ENCODE results near the gene UNC45A.

The UNC45A gene

DNA sequence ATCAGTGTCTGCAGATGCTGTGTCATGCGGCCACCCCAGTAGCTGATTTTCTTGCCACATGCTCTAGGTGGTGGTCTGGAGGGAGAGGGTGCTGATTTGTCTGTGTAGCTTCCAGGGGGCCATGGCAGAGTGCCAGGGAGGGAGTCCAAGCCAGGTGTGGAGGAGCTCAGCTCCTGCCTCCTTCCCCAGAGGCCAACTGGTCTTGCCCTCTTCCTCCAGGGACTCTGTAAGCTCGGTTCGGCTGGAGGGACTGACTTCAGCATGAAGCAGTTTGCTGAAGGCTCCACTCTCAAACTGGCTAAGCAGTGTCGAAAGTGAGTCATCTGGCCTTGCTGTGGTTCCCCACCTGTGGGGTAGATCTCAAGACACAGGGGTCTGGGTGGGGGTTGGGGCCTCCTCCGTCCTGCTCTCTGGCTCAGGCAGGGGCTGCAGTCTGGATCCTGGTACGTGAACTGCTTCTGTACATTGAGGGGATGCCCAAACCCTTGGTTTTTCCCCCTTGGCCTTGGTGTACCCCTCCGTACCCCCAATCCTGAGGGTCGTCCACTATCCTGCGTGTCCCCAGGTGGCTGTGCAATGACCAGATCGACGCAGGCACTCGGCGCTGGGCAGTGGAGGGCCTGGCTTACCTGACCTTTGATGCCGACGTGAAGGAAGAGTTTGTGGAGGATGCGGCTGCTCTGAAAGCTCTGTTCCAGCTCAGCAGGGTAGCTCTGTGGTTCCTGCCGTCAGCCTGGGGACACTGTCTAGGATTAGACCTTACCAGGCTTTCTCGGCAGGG is 12.7 kb downstream of the UNC45A start:
- TF ChIP-seq, protein P1, sequence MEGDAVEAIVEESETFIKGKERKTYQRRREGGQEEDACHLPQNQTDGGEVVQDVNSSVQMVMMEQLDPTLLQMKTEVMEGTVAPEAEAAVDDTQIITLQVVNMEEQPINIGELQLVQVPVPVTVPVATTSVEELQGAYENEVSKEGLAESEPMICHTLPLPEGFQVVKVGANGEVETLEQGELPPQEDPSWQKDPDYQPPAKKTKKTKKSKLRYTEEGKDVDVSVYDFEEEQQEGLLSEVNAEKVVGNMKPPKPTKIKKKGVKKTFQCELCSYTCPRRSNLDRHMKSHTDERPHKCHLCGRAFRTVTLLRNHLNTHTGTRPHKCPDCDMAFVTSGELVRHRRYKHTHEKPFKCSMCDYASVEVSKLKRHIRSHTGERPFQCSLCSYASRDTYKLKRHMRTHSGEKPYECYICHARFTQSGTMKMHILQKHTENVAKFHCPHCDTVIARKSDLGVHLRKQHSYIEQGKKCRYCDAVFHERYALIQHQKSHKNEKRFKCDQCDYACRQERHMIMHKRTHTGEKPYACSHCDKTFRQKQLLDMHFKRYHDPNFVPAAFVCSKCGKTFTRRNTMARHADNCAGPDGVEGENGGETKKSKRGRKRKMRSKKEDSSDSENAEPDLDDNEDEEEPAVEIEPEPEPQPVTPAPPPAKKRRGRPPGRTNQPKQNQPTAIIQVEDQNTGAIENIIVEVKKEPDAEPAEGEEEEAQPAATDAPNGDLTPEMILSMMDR (IDR thresholded peaks at IDR 0.05; ENCODE audit: control insufficient read depth, extremely low read depth, insufficient read depth), result no peak
- no peak for DNase-seq (ENCODE audit: low read depth)
- H3K4me3 ChIP-seq (ENCODE audit: low read depth, low read length), result no peak overlapping the region

DNA sequence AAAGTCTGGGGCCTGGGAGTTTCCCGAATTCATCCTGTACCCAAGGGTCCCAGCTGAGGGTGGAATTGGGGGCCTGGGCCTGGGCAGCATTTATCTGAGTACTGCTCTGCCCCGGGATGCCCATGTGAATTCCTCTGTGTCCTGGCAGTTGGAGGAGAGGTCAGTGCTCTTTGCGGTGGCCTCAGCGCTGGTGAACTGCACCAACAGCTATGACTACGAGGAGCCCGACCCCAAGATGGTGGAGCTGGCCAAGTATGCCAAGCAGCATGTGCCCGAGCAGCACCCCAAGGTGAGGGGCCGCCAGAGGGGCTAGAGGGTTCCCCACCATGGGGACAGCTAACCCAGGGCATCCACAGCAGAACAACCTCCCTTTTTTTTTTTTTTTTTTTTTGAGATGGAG is 13.4 kb downstream of the UNC45A start:
- H3K4me3 ChIP-seq (ENCODE audit: low read depth, low read length), result no peak overlapping the region
- no peak for DNase-seq (ENCODE audit: low read depth)
- TF ChIP-seq, protein P1 (IDR thresholded peaks at IDR 0.05; ENCODE audit: control insufficient read depth, extremely low read depth, insufficient read depth), result no peak

DNA sequence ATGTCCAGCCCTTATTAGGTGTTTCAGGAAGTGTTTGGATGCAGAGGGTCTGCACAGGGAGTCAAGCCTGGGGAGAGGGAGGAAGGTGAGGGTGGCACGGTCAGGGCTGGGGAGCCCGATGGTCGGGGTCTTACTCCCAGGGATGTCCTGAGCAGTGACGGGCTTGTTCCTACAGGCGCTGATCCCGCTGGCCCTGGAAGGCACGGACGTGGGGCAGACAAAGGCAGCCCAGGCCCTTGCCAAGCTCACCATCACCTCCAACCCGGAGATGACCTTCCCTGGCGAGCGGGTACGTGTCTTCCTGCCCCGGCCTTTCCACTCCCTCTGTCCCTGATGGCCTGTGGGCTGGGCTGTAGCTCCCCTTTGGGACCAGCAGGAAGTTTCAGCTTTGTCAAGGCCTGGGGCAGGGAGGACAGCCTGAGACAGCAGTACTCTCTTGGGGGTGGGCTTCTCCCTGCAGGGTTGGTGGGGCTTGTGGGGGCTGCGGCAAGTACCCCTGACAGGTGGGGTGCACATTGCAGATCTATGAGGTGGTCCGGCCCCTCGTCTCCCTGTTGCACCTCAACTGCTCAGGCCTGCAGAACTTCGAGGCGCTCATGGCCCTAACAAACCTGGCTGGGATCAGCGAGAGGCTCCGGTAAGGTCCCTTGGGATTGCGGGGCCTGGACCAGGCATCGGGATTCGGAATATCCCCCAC is 15.0 kb downstream of the UNC45A start:
- TF ChIP-seq, protein P1 (IDR thresholded peaks at IDR 0.05; ENCODE audit: control insufficient read depth, extremely low read depth, insufficient read depth), result no peak
- no peak for DNase-seq (ENCODE audit: low read depth)
- H3K4me3 ChIP-seq (ENCODE audit: low read depth, low read length), result no peak overlapping the region

DNA sequence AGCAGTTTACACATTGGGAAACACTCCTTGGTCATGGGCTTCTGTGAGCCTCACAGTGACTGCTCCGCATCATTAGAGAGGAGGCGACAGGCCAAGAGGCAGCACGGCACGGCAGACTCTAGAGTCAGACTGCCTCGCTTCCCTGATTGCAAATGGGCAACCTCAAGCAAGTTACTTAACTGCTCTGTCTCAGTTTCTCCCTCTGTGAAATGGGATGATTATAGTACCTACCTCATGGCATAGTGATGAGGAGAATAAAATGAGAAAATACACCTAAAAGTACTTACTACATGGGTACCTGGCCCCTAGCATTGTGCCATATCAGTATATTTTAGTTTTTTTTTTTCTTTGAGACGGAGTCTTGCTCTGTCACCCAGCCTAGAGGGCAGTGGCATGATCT is 15.6 kb downstream of the UNC45A start:
- TF ChIP-seq, protein P1 (IDR thresholded peaks at IDR 0.05; ENCODE audit: control insufficient read depth, extremely low read depth, insufficient read depth), result no peak
- no peak for DNase-seq (ENCODE audit: low read depth)
- H3K4me3 ChIP-seq (ENCODE audit: low read depth, low read length), result no peak overlapping the region

DNA sequence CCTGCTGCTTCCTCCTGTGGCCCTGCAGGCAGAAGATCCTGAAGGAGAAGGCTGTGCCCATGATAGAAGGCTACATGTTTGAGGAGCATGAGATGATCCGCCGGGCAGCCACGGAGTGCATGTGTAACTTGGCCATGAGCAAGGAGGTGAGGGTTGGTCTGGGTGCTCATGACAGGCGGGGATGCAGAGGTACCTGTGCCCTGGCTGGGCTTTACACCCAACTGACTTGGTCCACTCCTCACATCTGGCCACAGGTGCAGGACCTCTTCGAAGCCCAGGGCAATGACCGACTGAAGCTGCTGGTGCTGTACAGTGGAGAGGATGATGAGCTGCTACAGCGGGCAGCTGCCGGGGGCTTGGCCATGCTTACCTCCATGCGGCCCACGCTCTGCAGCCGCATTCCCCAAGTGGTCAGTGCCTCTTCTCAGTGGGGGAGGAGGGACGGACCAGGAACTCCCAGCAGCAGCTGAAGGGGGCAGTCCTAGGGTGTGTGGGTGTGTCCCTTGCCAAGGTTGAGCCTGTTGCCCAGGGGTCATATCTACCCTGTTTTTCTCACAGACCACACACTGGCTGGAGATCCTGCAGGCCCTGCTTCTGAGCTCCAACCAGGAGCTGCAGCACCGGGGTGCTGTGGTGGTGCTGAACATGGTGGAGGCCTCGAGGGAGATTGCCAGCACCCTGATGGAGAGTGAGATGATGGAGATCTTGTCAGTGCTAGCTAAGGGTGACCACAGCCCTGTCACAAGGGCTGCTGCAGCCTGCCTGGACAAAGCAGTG is 18.0 kb downstream of the UNC45A start:
- TF ChIP-seq, protein P1 (IDR thresholded peaks at IDR 0.05; ENCODE audit: control insufficient read depth, extremely low read depth, insufficient read depth), result no peak

DNA sequence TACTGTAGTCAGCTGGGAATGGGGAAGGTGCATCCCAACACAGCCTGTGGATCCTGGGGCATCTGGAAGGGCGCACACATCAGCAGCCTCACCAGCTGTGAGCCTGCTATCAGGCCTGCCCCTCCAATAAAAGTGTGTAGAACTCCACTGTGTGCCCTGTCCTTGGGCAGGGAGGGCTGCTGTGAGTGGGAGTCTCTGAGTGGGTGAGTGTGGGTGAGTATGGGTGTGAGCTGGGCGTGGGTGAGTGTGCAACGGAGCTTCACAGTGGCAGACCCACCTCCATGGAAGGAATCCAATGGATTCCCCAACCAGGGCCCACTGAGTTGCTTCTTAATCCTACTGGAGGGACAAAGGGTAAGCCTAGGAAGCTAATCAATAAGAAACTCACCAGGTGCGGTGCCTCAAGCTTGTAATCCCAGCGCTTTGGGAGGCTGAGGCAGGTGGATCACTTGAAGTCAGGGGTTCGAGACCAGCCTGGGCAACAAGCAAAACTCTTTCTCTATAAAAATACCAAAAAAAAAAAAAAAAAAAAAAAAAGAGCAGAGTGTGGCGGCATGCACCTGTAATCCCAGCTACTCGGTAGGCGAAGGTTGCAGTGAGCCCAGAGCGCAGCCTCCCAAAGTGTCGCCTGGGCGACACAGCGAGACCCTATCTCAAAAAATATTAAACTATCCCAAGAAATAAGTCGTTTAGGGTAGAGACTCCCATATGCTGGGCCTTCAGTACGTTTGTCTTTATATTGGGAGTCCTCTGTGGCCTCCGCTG is 19.0 kb downstream of the UNC45A start:
- peak overlapping the region; percentile 68 for H3K4me3 ChIP-seq (ENCODE audit: low read depth, low read length)
- TF ChIP-seq, protein P1 (IDR thresholded peaks at IDR 0.05; ENCODE audit: control insufficient read depth, extremely low read depth, insufficient read depth), result no peak
- DNase-seq (ENCODE audit: low read depth), result no peak

More for the DNA sequence above, 18.0 kb downstream of the UNC45A start:
- no peak for DNase-seq (ENCODE audit: low read depth)
- no peak overlapping the region for H3K4me3 ChIP-seq (ENCODE audit: low read depth, low read length)
